K562 (cell line): ENCODE results near the gene WNT8A. TPM values are rescaled to one million over a fixed set of nuclear protein-coding genes. Genes with fewer than 3 reads are reported as not detected.

ENCODE experiments used
- HDAC8 ChIP-seq: fragments of 450-650 bp; IDR thresholded peaks from 2 replicates; pipeline ENCODE4 v1.6.1; 2016; ENCODE audit warnings: mild to moderate bottlenecking, missing genetic modification characterization, moderate library complexity, missing compliant biosample characterization
- MAFG ChIP-seq: fragments of 450-650 bp; conservative IDR thresholded peaks from 2 replicates; pipeline ENCODE4 v1.6.1; 2016; ENCODE audit warnings: missing genetic modification characterization, missing compliant biosample characterization
- NR2F6 ChIP-seq: fragments of 450-650 bp; formaldehyde crosslinking; IDR thresholded peaks from 2 replicates; pipeline ENCODE4 v1.4.0; 2020; ENCODE audit warnings: mild to moderate bottlenecking
- PHB2 ChIP-seq: fragments of 450-650 bp; IDR thresholded peaks from 2 replicates; pipeline ENCODE4 v1.6.1; 2017; ENCODE audit warnings: low read depth
- PML ChIP-seq: IDR thresholded peaks from 2 replicates; pipeline ENCODE4 v1.6.1; 2012; ENCODE audit warnings: low read length, inconsistent platforms
- SLC30A9 ChIP-seq: fragments of 250-450 bp; sonication (Bioruptor Pico); IDR thresholded peaks from 2 replicates; pipeline ENCODE4 v1.8.0; 2022; ENCODE audit warnings: mild to moderate bottlenecking, moderate library complexity
- SMARCE1 ChIP-seq: fragments of 450-650 bp; IDR thresholded peaks from 2 replicates; pipeline ENCODE4 v1.7.1; 2016; ENCODE audit warnings: mild to moderate bottlenecking
- ZC3H8 ChIP-seq: fragments of 450-650 bp; IDR thresholded peaks from 2 replicates; pipeline ENCODE4 v1.6.1; 2017
- ZNF12 ChIP-seq: sonication (generic); formaldehyde crosslinking; IDR thresholded peaks from 2 replicates; pipeline ENCODE4 v1.4.0; 2020; ENCODE audit warnings: mild to moderate bottlenecking, missing genetic modification reagents
- ZNF764 ChIP-seq: fragments of 250-450 bp; sonication (Bioruptor Pico); IDR thresholded peaks from 2 replicates; pipeline ENCODE4 v1.4.0; 2020; ENCODE audit warnings: low read depth, mild to moderate bottlenecking, moderate library complexity
- ZNF785 ChIP-seq: fragments of 250-450 bp; sonication (Bioruptor Pico); IDR thresholded peaks from 2 replicates; pipeline ENCODE4 v1.4.0; 2020; ENCODE audit warnings: mild to moderate bottlenecking
- polyA plus RNA-seq, 8 experiments: library from polyadenylated mRNA; depleted of rRNA in 4 of 8; stranded (reverse) in 5 of 8; unstranded in 3 of 8; fragments of >200 nt; fragmentation: Nextera tagmentation in 2 of 8; fragmentation: Illumina TruSeq in 1 of 8; extraction: Ambion mirVana in 2 of 8; extraction: Trizol in 1 of 8; gene quantifications; 2 replicates each; pipeline versions ENCODE4 v1.2.1 to v1.2.3, GENCODE V29; 2011 to 2014; ENCODE audit warnings: inconsistent platforms in 1 of 8, missing spikeins in 1 of 8
- total RNA-seq, 7 experiments: library from RNA; depleted of rRNA in 6 of 7; stranded (reverse); fragments of >200 nt in 6 of 7; fragmentation: Illumina TruSeq in 2 of 7; extraction: Trizol in 2 of 7; gene quantifications; 2 replicates each; pipeline versions ENCODE4 v1.2.1 to v1.2.3, GENCODE V29; 2011 to 2021; ENCODE audit warnings: low replicate concordance in 1 of 7
- TF ChIP-seq, protein P1 (sequence below): fragments of 450-650 bp; IDR thresholded peaks from 2 replicates; pipeline ENCODE4 v1.6.1; 2016; ENCODE audit warnings: mild to moderate bottlenecking, moderate library complexity
- TF ChIP-seq, protein P2 (sequence below): sonication (generic); formaldehyde crosslinking; IDR thresholded peaks from 2 replicates; pipeline ENCODE4 v1.5.0; 2020; ENCODE audit warnings: missing genetic modification reagents

Gene WNT8A
- total and polyA plus RNA-seq, 9 of the 15 experiments (the other 6 are each of a cell fraction or from before 2014, with no cell fraction given) = not detected

DNA sequence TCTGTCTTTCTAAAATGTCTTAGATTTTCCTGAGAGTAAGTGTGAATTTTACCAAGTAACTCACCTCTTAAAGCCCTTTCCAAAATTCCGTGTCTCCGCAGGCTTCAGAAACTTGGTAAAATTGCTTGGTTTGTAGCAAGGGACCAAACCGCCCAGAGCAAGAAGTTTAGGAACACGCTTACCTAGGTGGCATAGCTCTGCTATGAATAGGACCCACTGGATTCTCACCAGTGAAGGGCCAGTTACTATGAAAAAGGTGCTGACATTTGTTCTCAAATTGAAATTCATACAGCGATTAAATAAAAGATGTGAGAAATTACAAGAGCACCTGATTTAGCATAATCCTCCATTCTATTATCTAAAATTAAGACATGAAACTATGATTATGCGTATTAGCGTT, 48.7 kb downstream of the WNT8A start (continued):
- TF ChIP-seq, protein P1, sequence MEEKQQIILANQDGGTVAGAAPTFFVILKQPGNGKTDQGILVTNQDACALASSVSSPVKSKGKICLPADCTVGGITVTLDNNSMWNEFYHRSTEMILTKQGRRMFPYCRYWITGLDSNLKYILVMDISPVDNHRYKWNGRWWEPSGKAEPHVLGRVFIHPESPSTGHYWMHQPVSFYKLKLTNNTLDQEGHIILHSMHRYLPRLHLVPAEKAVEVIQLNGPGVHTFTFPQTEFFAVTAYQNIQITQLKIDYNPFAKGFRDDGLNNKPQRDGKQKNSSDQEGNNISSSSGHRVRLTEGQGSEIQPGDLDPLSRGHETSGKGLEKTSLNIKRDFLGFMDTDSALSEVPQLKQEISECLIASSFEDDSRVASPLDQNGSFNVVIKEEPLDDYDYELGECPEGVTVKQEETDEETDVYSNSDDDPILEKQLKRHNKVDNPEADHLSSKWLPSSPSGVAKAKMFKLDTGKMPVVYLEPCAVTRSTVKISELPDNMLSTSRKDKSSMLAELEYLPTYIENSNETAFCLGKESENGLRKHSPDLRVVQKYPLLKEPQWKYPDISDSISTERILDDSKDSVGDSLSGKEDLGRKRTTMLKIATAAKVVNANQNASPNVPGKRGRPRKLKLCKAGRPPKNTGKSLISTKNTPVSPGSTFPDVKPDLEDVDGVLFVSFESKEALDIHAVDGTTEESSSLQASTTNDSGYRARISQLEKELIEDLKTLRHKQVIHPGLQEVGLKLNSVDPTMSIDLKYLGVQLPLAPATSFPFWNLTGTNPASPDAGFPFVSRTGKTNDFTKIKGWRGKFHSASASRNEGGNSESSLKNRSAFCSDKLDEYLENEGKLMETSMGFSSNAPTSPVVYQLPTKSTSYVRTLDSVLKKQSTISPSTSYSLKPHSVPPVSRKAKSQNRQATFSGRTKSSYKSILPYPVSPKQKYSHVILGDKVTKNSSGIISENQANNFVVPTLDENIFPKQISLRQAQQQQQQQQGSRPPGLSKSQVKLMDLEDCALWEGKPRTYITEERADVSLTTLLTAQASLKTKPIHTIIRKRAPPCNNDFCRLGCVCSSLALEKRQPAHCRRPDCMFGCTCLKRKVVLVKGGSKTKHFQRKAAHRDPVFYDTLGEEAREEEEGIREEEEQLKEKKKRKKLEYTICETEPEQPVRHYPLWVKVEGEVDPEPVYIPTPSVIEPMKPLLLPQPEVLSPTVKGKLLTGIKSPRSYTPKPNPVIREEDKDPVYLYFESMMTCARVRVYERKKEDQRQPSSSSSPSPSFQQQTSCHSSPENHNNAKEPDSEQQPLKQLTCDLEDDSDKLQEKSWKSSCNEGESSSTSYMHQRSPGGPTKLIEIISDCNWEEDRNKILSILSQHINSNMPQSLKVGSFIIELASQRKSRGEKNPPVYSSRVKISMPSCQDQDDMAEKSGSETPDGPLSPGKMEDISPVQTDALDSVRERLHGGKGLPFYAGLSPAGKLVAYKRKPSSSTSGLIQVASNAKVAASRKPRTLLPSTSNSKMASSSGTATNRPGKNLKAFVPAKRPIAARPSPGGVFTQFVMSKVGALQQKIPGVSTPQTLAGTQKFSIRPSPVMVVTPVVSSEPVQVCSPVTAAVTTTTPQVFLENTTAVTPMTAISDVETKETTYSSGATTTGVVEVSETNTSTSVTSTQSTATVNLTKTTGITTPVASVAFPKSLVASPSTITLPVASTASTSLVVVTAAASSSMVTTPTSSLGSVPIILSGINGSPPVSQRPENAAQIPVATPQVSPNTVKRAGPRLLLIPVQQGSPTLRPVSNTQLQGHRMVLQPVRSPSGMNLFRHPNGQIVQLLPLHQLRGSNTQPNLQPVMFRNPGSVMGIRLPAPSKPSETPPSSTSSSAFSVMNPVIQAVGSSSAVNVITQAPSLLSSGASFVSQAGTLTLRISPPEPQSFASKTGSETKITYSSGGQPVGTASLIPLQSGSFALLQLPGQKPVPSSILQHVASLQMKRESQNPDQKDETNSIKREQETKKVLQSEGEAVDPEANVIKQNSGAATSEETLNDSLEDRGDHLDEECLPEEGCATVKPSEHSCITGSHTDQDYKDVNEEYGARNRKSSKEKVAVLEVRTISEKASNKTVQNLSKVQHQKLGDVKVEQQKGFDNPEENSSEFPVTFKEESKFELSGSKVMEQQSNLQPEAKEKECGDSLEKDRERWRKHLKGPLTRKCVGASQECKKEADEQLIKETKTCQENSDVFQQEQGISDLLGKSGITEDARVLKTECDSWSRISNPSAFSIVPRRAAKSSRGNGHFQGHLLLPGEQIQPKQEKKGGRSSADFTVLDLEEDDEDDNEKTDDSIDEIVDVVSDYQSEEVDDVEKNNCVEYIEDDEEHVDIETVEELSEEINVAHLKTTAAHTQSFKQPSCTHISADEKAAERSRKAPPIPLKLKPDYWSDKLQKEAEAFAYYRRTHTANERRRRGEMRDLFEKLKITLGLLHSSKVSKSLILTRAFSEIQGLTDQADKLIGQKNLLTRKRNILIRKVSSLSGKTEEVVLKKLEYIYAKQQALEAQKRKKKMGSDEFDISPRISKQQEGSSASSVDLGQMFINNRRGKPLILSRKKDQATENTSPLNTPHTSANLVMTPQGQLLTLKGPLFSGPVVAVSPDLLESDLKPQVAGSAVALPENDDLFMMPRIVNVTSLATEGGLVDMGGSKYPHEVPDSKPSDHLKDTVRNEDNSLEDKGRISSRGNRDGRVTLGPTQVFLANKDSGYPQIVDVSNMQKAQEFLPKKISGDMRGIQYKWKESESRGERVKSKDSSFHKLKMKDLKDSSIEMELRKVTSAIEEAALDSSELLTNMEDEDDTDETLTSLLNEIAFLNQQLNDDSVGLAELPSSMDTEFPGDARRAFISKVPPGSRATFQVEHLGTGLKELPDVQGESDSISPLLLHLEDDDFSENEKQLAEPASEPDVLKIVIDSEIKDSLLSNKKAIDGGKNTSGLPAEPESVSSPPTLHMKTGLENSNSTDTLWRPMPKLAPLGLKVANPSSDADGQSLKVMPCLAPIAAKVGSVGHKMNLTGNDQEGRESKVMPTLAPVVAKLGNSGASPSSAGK = no peak
- TF ChIP-seq PHB2 (no peak), MAFG (no peak), ZNF764 (CRISPR knock-in tag) (no peak), PML (no peak), ZC3H8 (no peak), ZNF785 (CRISPR knock-in tag) (no peak), SLC30A9 (CRISPR knock-in tag) (no peak), ZNF12 (CRISPR knock-in tag) (no peak), NR2F6 (CRISPR knock-in tag) (no peak), HDAC8 (tag) (no peak), SMARCE1 (no peak)
- TF ChIP-seq, protein P2, sequence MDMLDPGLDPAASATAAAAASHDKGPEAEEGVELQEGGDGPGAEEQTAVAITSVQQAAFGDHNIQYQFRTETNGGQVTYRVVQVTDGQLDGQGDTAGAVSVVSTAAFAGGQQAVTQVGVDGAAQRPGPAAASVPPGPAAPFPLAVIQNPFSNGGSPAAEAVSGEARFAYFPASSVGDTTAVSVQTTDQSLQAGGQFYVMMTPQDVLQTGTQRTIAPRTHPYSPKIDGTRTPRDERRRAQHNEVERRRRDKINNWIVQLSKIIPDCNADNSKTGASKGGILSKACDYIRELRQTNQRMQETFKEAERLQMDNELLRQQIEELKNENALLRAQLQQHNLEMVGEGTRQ (CRISPR knock-in tag) = no peak
